NCI-H187 treated with DMSO at 0.1 percent for 48 hours (cell line): ENCODE data around the gene TNFRSF1A.
"Not testable (repeated sequence)": the region's sequence is repeated elsewhere in the genome, so short reads cannot be mapped to it uniquely, and the experiment has no call there.

Source experiments
- DNase-seq: peaks from one replicate; lab custom pipeline; 2025; lab: John Stamatoyannopoulos, UW

TNFRSF1A gene

DNA sequence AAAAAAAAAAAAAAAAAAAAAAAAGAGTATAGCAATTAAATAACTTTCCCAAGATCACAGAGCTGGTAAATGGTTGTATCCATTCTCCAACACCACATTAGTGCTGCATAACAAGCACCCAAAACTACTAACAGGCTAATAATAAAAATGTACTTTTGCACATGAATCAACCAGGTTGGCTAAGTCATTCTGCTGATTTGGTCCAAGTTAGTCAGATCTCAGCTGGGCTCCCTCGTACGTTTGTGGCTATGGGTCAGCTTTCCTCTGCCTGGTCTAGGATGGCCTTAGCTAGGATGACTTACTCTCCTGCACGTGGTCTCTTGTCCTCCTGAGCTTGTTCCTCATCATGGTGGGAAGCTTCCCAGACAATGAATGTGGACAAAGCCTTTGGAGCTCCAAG lies 39.3 kb downstream of the TNFRSF1A start:
- DNase-seq: no peak

DNA sequence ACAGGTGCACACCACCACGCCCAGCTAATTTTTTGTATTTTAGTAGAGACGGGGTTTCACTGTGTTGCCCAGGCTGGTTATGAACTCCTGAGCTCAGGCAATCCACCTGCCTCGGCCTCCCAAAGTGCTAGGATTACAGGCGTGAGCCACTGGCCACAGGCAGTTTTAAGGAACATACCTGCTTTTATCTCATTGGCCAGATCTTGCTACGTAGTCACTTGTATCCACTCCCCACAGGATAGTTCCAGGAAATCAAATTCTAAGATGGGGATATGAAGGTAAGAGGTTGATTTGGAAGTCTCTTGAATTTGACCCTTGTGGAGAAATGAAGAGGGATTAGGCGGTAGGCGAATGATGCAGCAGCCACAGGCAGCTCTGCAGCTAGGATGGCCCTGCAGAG lies 40.2 kb downstream of the TNFRSF1A start:
- DNase-seq: no peak

DNA sequence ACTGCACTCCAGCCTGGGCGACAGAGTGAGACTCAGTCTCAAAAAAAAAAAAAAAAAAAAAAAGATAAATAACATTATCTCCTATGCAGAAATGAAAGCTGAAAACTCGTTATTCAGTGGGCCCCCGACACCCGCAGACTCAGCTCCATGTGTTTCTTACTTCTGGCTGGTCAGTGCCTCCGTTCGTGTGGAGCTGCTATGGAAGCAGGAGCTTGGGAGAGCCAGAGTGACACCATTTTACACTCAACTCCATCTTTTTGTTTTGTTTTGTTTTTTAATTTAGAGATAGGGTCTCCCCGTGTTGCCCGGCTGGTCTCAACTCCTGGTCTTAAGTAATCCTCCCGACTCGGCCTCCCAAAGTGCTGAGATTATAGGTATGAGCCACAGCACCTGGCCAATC lies 44.7 kb downstream of the TNFRSF1A start:
- DNase-seq: no peak

DNA sequence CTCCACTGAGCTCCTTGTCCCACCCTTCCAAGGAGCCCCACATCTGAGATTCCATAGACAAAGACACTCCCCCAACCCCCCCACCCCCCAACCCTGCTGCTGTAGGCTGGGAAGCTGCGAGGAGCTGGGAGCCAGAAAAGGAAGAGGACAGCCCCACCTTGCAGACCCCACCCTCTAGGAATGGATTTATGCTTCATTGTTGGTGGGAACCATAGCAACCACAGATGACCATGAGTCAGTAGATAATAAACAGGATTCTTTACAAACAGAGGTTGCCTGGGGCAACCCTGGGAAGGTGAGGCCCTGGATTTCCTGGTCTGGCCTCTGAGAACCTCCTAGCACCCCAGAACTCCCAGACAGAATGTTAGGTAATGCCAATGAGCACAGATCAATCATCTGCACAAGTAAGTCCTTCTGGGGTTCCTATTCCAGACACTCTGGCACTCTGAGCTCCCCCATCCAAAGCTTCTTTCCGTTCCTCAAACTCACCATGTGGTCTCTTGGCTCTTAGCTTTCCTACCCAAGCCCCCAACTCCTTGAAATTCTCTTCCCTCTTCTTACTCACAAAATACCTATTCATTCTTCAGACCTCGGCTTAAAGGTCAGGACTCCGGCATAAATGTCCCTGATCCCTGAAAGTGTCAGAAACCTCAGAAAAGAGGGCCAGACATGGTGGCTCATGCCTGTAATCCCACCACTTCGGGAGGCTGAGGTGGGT lies 46.6 kb downstream of the TNFRSF1A start:
- DNase-seq: no peak

DNA sequence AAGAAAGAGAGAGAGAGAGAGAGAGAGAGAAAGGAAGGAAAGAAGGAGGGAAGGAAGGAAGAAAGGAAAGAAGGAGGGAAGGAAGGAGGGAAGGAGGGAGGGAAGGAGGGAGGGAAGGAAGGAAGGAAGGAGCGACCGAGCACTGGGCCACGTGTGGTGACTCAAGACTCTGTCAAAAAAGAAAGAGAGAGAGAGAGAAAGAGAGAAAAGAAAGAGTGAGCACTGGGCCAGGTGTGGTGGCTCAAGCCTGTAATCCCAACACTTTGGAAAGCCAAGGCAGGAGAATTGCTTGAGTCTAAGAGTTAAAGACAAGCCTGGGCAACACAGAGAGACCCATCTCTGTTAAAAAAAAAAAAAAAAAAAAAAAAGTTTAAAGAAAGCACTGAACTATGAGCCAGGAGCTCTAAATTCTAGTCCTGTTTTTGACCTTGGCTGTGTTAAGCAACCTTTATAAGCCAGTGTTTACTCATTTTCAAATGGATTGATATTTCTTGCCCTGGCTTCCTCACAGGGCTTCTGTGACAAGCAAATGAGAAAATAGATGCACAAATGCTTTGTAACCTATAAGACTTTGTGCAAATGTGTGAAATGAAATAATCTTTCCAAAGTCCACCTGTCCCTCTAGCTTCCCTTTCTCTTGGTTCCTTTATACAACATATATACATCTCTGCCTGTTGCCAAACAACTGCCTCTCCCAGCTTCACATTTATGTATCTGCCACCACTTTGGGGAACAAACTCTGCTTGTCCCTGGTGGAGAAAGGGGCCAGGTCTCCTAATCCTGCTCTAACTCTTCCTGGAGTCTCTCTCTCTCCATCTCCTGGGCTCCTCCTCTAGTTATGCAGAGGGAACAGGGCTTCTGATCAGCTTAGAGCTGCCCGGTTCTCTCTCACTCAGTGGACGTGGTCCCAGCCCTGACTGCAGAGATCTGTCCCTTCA lies 47.5 kb downstream of the TNFRSF1A start:
- no peak for DNase-seq

DNA sequence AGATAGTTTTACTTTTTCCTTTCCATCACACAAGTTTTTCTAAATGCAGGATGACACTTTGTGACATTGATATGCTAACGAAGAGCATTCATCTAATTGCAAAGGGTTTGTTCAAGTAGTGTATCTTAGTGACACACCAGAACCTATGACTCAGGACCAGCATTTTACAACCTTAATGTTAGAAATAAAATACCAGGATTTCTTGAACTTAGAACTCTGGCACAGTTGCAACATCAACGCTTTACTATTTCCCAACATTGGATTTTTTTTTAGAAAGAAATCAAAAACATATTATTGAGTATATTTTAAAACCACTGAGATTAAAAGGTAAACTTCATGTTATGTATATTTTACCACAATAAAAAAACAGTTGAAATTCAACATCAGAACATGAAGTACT lies 49.3 kb downstream of the TNFRSF1A start:
- no peak for DNase-seq

DNA sequence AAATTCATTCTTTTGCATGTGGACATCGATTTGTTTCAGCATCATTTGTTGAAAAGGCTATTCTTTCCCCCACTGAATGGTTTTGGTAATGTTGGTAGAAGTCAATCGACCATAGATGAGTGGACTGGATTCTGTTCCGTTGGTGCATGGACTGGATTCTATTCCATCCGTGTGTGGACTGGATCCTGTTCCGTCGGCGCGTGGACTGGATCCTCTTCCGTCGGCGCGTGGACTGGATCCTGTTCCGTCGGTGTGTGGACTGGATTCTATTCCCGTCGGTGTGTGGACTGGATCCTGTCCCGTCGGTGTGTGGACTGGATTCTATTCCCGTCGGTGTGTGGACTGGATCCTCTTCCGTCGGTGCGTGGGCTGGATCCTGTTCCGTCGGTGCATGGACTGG lies 52.0 kb downstream of the TNFRSF1A start:
- DNase-seq: not testable (repeated sequence)

DNA sequence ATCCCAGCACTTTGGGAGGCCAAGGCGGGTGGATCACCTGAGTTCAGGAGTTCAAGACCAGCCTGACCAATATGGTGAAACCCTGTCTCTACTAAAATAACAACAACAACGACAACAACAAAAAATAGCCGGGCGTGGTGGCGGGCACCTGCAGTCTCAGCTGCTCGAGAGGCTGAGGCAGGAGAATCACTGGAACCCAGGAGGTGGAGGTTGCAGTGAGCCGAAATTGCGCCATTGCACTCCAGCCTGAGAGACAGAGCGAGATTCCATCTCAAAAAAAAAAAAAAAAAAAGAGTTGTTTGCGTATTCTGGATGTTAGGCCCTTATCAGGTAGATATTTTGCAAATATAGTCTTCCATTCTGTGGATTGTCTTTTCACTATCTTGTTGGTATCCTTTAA lies 52.8 kb downstream of the TNFRSF1A start:
- not testable (repeated sequence) for DNase-seq

DNA sequence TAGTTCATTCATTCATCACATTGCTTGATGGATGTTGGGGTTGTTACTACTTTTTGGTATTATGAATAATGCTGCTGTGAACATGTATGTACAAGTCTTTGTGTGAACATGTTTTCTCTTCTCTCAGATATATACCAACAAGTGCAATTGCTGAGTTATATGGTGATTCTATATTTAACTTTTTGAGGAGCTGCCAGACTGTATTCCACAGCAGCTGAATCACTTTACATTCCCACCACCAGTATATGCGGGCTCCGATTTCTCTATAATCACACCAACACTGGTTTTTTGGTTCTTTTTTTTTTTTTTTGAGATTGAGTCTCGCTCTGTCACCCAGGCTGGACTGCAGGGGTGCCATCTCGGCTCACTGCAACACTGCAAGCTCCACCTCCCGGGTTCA lies 53.6 kb downstream of the TNFRSF1A start:
- no peak for DNase-seq

DNA sequence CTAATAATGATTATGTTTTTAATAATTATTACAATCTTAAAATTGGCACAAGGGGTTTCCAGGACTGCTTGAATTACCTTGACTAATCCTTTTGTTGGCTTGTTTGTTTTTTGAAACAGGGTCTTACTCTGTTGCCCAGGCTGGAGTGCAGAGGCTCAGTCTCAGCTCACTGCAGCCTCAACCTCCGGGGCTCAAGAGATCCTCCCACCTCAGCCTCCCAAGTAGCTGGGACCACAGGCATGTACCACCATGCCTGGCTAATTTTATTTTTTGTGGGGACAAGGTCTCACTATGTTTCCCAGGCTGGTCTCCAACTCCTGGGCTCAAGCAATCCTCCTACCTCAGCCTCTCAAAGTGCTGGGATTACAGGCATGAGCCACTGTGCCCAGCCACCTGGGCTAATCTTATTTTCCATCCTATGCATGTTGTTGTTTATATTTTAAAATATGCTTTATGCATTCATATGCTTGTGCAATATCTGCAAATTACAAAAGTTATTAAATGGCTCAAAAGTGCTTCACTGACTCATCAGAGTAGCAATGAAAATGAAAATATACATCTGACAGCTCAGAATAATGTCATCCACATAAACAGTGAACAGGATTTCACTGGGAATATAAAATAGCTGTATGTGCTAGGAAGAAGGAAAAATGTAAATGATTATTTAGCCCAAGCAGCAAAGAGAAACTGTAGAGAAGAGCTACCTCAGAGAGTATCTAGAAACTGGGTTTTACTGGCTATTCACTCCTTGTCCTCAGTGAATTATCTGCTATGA lies 56.2 kb downstream of the TNFRSF1A start:
- no peak for DNase-seq

DNA sequence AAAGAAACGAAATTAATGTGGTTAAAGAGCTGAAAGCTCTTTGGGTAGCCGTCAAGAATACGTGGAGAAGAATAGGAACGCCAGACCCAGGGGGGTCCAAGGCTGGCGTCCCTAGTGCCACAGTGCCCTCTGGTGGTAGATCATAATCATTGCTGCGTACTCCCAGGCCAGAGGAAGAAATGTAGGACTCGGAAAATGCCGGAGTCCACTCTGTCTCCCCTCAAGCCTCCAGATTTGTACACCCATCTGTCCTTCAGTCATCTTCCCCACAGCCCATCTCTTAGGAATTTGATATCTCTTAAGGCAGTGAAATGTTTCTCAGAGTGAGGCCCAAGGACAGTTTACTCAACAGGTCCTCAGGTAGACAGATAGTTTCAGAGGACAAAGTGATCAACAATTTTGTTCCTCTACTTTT lies 56.8 kb downstream of the TNFRSF1A start:
- DNase-seq: peak; percentile 26

DNA sequence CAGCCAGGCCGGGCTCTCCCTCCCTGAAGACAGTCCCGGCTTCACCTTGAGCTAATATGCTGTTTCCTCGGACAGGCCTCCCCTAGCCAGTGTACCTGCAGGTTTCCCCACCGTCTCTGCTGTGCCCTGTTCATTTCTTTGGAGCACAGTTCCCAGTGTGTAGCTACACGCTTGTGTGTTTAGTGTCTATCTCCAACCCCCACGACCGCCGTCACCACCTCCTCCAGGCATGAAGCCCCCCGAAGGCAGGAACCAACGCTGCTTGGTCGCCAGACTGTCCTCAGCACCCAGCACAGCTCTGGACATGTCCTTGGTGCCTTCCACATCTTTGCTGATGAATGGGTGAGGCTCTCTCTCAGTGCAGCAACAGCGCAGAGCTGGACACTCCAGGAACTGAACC lies 57.6 kb downstream of the TNFRSF1A start:
- DNase-seq: no peak

DNA sequence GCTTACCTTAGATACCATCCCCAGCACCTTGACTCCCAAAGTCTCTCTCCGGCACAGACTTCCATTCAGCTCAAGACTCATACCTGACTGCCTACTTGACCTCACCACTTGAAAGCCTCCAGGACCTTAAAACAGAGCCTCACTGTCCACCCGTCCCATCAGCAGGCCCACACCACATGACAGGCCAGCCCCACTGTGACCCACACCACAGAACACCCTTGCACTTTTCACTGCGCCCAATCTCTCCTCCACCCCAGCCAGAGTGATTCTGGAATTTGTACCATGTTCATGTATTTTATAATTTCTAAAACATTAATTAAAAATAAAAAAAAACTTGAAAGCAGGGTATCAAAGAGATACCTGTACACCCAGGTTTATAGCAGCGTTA lies 59.4 kb downstream of the TNFRSF1A start:
- DNase-seq: no peak

DNA sequence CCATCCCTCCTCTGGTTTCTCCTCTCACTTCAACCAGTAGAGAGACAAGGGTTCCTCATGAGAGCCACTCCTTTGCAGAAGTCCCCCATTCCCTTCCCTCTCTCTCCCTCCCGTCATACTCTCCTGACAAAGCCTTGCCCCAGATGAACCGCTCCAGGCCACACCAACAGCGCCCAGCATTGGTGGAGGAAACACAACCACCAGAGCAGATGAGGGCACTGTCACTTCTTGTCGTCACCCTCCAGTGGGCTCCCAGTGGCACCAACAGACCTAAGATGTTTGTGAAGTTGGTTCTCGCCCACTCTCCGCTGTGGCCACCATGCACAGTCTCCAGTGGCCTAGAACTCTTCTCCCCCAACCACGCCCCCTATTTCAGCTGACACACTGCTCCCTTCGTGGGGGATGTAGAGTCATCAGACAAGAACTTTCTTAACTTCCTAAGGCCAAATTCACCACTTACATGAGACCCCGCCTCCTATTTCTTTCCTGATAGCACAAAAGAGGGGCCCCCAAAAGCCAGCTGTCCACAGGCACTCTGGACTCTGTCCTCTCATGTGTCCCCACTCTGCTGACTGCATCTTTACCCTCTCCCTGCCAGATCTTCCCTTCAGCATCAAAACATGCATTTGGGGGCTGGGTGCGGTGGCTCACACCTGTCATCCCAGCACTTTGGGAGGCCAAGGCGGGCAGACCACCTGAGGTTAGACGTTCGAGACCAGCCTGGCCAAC lies 60.6 kb downstream of the TNFRSF1A start:
- no peak for DNase-seq

DNA sequence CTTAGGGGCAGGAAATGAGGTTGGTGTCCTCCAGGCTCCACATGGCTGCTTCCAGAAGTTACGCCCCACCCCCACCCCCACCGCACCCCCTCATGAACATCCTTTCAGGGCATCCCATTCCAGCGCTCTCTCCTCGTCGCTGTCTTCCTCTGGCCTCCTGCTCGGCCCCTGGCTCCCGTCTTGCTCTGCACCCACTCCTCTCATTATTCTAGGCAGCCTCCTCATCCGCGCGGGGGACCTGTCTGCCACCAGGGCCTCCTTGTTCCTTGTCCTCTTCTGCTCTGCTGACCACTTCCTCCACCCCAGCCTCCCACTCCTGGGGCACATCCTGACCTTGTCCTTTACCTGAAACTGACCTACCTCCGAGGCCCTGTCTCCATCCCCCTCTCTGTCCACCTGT lies 61.2 kb downstream of the TNFRSF1A start:
- DNase-seq: no peak

DNA sequence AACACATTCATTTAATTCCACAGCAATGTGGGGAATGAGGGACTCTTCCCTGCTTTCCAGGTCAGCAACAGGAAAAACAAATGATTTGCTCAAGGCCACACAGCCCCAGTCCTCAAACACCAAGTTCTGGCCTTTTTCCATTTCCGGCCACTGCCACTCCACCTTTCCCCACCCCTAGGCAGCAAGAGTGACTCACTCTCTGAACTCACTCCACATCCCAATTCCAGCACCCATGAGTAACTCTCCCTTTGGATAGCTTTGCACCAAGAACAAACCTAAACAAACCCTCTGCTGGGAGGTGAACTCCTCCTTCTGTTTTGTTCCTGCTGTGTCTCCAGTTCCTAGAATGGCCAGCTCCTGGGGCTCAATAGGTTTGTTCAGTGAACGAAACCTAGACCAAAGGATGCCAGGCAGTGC lies 61.8 kb downstream of the TNFRSF1A start:
- DNase-seq: no peak

DNA sequence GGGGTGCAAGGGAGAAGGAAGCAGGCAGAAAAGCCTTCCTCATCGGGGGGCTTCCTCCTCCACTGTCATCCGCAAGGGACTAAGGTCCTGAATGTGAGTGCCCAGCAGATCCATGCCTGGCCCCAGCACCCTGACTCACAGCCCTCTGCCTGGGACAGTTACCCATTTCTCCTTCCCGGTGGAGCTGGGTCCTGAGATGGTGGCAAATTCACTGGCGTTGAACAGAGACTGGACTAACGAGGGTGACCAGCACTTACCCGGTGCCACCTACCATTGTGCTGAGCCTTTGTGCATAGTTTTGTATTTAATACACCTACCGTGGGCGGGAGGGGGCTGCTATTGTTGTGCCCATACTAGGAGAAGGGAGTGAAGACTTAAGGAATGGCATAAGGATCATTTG lies 62.2 kb downstream of the TNFRSF1A start:
- DNase-seq: no peak

DNA sequence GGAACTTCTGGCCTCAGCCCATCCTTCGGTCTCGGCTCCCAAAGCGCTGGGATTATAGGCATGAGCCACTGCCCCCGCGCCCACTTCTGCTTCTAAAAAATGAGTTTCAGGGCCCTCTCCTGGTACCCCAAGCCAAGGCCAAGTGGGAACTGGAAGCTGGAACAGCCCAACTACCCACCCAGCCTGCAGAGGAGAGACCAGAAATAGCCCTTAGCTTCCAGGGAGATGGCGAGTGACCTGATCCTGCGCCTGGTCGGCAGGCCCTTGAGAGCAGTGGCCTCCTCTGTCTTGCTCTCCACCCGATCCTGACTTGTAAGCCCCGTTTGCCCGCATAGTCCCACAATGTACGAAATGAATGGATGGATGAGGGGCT lies 62.6 kb downstream of the TNFRSF1A start:
- no peak for DNase-seq
